Tibial nerve (tissue), 4 donors: ENCODE measurements around the gene AHNAK. TPM values are rescaled to one million over a fixed set of nuclear protein-coding genes. Genes with fewer than 3 reads are reported as not detected.
A peak's percentile ranks its signal among the peaks of the same experiment; 100 is the strongest.

ENCODE experiments used
- DNase-seq, 2 donors: peaks; one replicate each; pipeline ENCODE4 v3.0.0-alpha.2; 2019; ENCODE audit warnings: low spot score in 2 of 2
- H3K27ac ChIP-seq, 4 donors: fragments of 200-600 bp; sonication (generic) in 3 of 4; one replicate each; pipeline ENCODE4 v1.5.1; 2017 to 2019; ENCODE audit warnings: mild to moderate bottlenecking in 1 of 4
- H3K27me3 ChIP-seq, 2 donors: fragments of 200-600 bp; sonication (generic) in 1 of 2; one replicate each; pipeline versions ENCODE4 v1.5.1 to v1.6.0; 2017 to 2019
- H3K36me3 ChIP-seq, 3 donors: fragments of 200-600 bp; sonication (generic); one replicate each; pipeline ENCODE4 v1.5.1; 2018 to 2019
- H3K4me1 ChIP-seq, 4 donors: fragments of 200-600 bp; sonication (generic) in 3 of 4; one replicate each; pipeline ENCODE4 v1.5.1; 2017 to 2019
- H3K4me3 ChIP-seq, 4 donors: fragments of 200-600 bp; sonication (generic) in 3 of 4; one replicate each; pipeline ENCODE4 v1.5.1; 2017 to 2019; ENCODE audit warnings: mild to moderate bottlenecking in 1 of 4, moderate library complexity in 1 of 4
- H3K9me3 ChIP-seq, 4 donors: fragments of 200-600 bp; sonication (generic) in 3 of 4; one replicate each; pipeline ENCODE4 v1.5.1; 2017 to 2019
- EP300 ChIP-seq, 2 donors: sonication (generic); formaldehyde crosslinking; IDR thresholded peaks; one replicate each; pipeline ENCODE4 v1.6.1; 2017; ENCODE audit warnings: antibody characterized with exemption in 2 of 2, mild to moderate bottlenecking in 1 of 2
- POLR2A ChIP-seq, 2 donors: fragments of 450-650 bp; IDR thresholded peaks; one replicate each; pipeline ENCODE4 v1.6.1; 2017; ENCODE audit warnings: antibody characterized with exemption in 2 of 2, mild to moderate bottlenecking in 2 of 2, moderate library complexity in 2 of 2
- WGBS, 2 donors: methylation state at CpG; one replicate each; pipeline ENCODE4 v1.1.5; 2018; 5-methylcytosine and 5-hydroxymethylcytosine counted together
- total RNA-seq, 4 donors: library from RNA; depleted of rRNA; stranded (reverse); fragments of >200 nt; gene quantifications; one replicate each; pipeline ENCODE4 v1.1.0, GENCODE V29; 2016
- TF ChIP-seq, protein P1 (sequence below), 5 experiments: fragments of 200-600 bp in 3 of 5; fragments of 450-650 bp in 2 of 5; sonication (generic) in 3 of 5; IDR thresholded peaks; one replicate each; pipeline ENCODE4 v1.5.1; 2016 to 2019; ENCODE audit warnings: antibody characterized with exemption in 5 of 5, mild to moderate bottlenecking in 3 of 5, moderate library complexity in 2 of 5

AHNAK gene, protein sequence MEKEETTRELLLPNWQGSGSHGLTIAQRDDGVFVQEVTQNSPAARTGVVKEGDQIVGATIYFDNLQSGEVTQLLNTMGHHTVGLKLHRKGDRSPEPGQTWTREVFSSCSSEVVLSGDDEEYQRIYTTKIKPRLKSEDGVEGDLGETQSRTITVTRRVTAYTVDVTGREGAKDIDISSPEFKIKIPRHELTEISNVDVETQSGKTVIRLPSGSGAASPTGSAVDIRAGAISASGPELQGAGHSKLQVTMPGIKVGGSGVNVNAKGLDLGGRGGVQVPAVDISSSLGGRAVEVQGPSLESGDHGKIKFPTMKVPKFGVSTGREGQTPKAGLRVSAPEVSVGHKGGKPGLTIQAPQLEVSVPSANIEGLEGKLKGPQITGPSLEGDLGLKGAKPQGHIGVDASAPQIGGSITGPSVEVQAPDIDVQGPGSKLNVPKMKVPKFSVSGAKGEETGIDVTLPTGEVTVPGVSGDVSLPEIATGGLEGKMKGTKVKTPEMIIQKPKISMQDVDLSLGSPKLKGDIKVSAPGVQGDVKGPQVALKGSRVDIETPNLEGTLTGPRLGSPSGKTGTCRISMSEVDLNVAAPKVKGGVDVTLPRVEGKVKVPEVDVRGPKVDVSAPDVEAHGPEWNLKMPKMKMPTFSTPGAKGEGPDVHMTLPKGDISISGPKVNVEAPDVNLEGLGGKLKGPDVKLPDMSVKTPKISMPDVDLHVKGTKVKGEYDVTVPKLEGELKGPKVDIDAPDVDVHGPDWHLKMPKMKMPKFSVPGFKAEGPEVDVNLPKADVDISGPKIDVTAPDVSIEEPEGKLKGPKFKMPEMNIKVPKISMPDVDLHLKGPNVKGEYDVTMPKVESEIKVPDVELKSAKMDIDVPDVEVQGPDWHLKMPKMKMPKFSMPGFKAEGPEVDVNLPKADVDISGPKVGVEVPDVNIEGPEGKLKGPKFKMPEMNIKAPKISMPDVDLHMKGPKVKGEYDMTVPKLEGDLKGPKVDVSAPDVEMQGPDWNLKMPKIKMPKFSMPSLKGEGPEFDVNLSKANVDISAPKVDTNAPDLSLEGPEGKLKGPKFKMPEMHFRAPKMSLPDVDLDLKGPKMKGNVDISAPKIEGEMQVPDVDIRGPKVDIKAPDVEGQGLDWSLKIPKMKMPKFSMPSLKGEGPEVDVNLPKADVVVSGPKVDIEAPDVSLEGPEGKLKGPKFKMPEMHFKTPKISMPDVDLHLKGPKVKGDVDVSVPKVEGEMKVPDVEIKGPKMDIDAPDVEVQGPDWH (N-terminal part only)
- 1,000 to 10,000 TPM; 1,417 to 3,061 (median 2,562) TPM for total RNA-seq

GRCh38 chr11:62546244-62546928 is at the start of gene AHNAK:
Gene AHNAK (minus strand): TSS chr11:62546806. CDS start chr11:62536098, 10,708 bp downstream.
- H3K36me3 ChIP-seq, result no peaks in the 10 kb centered on the region
- DNase-seq, result peak; percentile 74 to 87
- no peaks in the 10 kb centered on the region for H3K9me3 ChIP-seq
- peak within 1 kb of the TSS; percentile 78 to 98 (median 88) for H3K4me3 ChIP-seq
- 0% methylated on average over 41 to 56 of the region's 69 CpGs for WGBS, 2 donors
- TF ChIP-seq, protein P1, sequence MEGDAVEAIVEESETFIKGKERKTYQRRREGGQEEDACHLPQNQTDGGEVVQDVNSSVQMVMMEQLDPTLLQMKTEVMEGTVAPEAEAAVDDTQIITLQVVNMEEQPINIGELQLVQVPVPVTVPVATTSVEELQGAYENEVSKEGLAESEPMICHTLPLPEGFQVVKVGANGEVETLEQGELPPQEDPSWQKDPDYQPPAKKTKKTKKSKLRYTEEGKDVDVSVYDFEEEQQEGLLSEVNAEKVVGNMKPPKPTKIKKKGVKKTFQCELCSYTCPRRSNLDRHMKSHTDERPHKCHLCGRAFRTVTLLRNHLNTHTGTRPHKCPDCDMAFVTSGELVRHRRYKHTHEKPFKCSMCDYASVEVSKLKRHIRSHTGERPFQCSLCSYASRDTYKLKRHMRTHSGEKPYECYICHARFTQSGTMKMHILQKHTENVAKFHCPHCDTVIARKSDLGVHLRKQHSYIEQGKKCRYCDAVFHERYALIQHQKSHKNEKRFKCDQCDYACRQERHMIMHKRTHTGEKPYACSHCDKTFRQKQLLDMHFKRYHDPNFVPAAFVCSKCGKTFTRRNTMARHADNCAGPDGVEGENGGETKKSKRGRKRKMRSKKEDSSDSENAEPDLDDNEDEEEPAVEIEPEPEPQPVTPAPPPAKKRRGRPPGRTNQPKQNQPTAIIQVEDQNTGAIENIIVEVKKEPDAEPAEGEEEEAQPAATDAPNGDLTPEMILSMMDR (IDR thresholded peaks at IDR 0.05), result peak in 1 of 5 experiments; percentile 36
- TF ChIP-seq POLR2A (IDR thresholded peaks at IDR 0.05) (peak; percentile 85 to 94), EP300 (IDR thresholded peaks at IDR 0.05) (peak in 1 of 2 donors; percentile 85)
- no peaks in the 10 kb centered on the region for H3K27me3 ChIP-seq
- H3K4me1 ChIP-seq, result peaks cover 0 to 57% (median 49%) of the 10 kb centered on the region in 4 donors
- peak within 1 kb of the TSS; percentile 97 to 98 (median 98) for H3K27ac ChIP-seq

GRCh38 chr11:62595124-62595523 is 48.5 kb upstream of the AHNAK start:
- DNase-seq, result no peak
- Histone ChIP-seq H3K27ac (peak overlapping the region in 3 of 4 donors; percentile 95 to 99 (median 97)), H3K4me1 (peaks cover 4 to 70% (median 43%) of the 10 kb centered on the region in 4 donors), H3K9me3 (no peaks in the 10 kb centered on the region), H3K36me3 (peaks cover 8 to 50% (median 22%) of the 10 kb centered on the region in 3 donors), H3K27me3 (no peaks in the 10 kb centered on the region), H3K4me3 (no peak overlapping the region)
- TF ChIP-seq EP300 (IDR thresholded peaks at IDR 0.05) (no peak), POLR2A (IDR thresholded peaks at IDR 0.05) (no peak)
- TF ChIP-seq, protein P1 (IDR thresholded peaks at IDR 0.05), result no peak
- 76 to 89% methylated on average over 8 of the region's 8 CpGs for WGBS, 2 donors

- peaks cover 8 to 55% (median 22%) of the 10 kb centered on the region in 3 donors for H3K36me3 ChIP-seq
- H3K9me3 ChIP-seq, result no peaks in the 10 kb centered on the region
- DNase-seq, result peak; percentile 71 to 80
- WGBS, 2 donors, result 44 to 53% methylated on average over 13 of the region's 13 CpGs
- H3K27me3 ChIP-seq, result no peaks in the 10 kb centered on the region
- H3K4me3 ChIP-seq, result peak overlapping the region in 1 of 4 donors; percentile 8
- peak overlapping the region; percentile 94 to 99 (median 96) for H3K27ac ChIP-seq
- TF ChIP-seq POLR2A (IDR thresholded peaks at IDR 0.05), result no peak
- TF ChIP-seq, protein P1 (IDR thresholded peaks at IDR 0.05), result peak; percentile 55 to 75 (median 66)
- H3K4me1 ChIP-seq, result peaks cover 1 to 66% (median 30%) of the 10 kb centered on the region in 4 donors
These were observed 46.9 kb upstream of the AHNAK start for GRCh38 chr11:62593434-62594044.

GRCh38 chr11:62592989-62593421 is 46.4 kb upstream of the AHNAK start:
- H3K36me3 ChIP-seq, result peaks cover 8 to 56% (median 18%) of the 10 kb centered on the region in 3 donors
- peaks cover 0 to 60% (median 26%) of the 10 kb centered on the region in 4 donors for H3K4me1 ChIP-seq
- H3K27ac ChIP-seq, result peak overlapping the region; percentile 94 to 99 (median 96)
- no peaks in the 10 kb centered on the region for H3K9me3 ChIP-seq
- DNase-seq, result no peak
- H3K27me3 ChIP-seq, result no peaks in the 10 kb centered on the region
- TF ChIP-seq, protein P1 (IDR thresholded peaks at IDR 0.05), result no peak
- TF ChIP-seq EP300 (IDR thresholded peaks at IDR 0.05) (peak; percentile 48 to 80), POLR2A (IDR thresholded peaks at IDR 0.05) (peak in 1 of 2 donors; percentile 47)
- H3K4me3 ChIP-seq, result peak overlapping the region in 2 of 4 donors; percentile 8 to 69
- 45 to 47% methylated on average over 8 of the region's 8 CpGs for WGBS, 2 donors
